HUDEP-2 (cell line): ENCODE measurements around the gene PNLDC1.
"Not testable (repeated sequence)": the region's sequence is repeated elsewhere in the genome, so short reads cannot be mapped to it uniquely, and the experiment has no call there.

Experiments
- DNase-seq, 76 experiments: peaks; one replicate each; lab custom pipeline; 2025; ENCODE audit not compliant: unreplicated experiment in 76 of 76; lab: John Stamatoyannopoulos, UW

Gene PNLDC1

DNA sequence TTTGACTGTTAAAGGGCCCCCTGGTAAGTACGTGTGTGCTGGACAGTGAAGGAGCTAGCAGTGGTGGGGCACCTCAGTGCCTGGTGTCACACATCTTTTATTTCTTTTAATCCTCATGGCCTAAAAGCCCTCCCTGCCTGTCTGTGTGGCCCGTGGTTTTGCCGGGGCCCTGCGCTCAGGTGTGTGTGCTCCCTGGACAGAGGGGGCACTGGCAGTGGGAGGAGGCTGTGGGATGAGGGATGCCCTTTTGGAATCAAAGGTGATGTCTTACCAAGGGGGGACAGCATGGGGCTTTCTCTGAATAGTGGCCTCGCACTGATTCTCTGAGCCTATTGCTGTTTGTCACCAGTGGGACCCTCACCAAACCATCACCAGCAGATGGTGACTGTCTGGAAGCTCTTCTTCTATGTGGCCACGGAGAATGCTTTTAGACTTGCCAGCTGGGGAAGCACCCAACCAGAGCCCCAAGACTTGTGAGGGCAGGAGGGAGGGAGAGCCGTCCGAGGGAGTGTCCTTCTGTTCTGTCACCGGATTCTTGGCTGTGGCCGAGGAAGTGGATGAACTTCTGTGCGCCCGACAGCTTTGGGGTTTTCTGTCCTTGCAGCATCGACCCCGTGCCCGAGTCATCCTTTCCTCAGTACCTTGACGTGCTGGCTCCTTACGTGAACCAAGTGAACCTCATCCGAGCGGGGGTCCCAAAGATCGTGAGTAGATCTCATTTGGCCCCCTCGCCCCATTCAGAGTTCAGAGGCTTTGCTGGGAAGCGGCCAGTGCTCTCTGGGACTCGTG is 18.1 kb downstream of the PNLDC1 start:
- no peak for DNase-seq

DNA sequence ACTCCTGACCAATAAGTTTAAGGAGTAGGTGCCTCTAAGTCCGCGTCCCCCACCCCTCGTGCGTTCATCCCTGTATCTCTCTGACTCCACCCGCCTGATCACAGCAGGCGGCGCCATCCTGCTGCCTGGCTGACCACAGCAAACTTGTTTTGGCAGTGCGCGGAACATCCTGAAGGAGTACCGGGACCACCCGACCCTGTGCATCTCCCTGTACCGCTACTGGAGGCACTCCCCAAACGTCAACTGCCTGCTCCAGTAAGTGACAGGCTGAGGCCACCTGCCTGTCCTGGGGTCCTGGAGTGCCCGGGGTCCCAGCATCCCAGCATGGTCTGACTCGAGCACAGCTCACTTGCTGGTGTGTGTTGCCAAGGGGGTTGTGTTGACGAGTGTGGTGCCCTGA is 19.0 kb downstream of the PNLDC1 start:
- no peak for DNase-seq

DNA sequence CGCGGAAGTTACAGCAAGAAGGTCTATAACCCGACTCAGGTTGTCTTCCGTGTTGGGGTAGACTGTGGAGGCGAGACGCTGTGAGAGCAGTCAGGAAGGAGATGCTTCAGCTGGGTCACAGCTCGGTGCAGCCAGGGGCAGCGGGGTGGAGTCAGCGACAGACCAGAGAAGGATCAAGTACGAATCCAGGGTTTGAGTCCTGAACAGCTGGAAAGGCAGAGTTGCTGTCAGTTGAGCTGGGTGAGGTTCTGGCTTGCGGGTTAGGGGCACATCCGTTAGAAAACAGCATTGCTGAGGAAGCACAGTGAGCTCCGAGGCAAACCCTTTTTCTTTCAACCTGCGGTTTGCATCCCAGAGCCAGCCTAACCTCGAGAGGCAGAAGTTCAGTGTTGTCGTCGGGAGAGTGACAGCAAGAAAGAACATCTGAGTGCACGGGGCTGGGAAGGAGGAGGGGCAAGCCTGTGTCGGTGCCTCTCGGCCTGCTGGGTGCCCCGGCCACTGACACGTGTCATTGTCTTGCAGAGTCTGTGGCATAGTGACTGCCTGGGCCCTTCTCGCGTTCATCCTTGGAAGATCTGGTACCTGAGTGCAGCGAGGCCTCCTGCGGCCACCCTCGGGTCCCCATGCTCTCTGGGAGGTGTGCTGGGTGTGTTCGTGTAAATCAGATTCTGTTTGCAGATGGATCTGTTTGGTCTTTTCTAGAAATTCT is 20.0 kb downstream of the PNLDC1 start:
- no peak for DNase-seq

DNA sequence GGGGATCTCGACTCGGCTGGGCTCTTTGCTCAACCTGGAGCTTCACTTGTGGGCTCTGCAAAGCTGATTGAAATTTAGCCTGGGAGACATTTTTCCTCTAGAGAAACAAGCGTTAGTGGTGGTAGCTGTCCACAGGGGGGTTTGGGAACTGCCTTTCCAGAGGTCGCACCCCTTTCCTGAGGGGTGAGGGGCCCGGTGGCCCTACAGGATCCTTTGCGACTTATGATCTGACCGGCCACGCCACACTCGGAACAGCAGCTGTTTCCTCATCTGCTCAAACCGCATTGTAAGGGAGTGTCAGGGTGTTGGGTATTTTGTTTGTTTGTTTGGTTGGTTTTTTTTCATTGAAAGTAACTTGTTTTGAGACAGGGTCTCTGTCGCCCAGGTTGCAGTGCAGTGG is 21.0 kb downstream of the PNLDC1 start:
- no peak for DNase-seq

DNA sequence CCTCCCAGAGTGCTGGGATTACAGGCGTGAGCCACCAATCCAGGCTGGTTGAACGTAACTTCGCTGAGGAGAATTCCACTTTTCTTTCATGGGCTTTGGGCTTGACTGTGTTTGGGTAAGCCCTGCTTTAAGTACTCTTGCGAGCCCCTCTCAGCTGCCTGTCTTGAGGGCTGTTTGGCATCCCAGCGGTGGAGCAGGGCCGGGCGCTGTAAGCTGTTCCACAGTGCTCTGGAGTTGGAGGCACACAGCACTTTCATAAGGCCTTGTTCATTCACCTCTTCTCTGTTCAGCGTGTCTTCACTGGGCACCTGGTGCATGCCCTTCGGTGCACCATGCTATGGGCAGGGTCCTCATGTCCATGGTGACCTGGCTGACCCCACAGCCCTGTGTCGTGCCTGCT is 21.6 kb downstream of the PNLDC1 start:
- DNase-seq = no peak

DNA sequence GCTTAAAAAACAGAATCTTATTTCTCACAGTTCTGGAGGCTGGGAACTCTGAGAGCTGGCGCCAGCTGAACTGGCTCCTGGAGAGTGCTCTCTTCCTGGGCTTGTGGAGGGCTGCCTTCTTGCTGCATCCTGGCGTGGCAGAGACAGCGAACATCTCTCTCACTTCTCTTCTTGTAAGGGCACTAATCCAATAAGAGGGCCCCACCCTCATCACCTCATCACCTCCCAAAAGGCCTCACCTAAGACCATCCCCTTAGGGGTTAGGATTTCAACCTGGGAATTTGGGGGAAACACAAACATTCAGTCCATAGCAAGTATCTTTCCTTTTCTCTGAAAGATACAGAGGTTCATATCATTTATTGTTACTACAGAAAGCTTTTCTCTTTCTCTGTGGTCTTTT is 23.9 kb downstream of the PNLDC1 start:
- no peak for DNase-seq

DNA sequence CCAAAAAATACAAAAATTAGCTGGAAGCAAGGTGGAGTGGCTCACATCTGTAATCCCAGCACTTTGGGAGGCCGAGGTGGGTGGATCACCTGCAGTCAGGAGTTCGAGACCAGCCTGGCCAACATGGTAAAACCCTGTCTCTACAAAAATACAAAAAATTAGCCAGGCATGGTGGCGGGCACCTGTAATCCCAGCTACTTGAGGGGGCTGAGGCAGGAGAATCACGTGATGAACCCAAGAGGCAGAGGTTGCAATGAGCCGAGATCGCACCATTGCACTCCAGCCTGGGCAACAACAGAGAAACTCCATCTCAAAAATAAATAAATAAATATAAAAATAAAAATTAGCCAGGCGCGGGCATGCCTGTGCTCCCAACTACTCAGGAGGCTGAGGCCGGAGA is 24.6 kb downstream of the PNLDC1 start:
- not testable (repeated sequence) for DNase-seq

DNA sequence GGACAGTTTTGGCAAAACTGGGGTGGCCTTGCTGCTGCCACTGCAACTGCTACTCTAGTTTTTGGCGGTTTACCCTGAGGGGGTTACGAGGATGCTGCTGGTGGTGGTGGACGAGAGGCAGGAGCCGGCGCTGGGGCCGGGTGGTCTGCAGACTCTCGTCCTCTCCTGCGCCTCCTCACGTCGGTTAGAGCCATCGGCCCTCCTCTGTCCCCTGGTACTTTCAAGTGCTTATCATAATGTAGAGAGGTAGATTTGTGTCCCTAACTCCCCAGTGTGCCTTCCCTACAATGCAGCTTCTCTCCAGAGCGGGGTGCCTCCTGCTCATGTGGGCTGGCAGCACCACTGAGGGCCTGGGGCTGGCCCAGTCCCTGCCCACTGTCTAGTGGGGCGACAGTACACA is 25.9 kb downstream of the PNLDC1 start:
- no peak for DNase-seq

DNA sequence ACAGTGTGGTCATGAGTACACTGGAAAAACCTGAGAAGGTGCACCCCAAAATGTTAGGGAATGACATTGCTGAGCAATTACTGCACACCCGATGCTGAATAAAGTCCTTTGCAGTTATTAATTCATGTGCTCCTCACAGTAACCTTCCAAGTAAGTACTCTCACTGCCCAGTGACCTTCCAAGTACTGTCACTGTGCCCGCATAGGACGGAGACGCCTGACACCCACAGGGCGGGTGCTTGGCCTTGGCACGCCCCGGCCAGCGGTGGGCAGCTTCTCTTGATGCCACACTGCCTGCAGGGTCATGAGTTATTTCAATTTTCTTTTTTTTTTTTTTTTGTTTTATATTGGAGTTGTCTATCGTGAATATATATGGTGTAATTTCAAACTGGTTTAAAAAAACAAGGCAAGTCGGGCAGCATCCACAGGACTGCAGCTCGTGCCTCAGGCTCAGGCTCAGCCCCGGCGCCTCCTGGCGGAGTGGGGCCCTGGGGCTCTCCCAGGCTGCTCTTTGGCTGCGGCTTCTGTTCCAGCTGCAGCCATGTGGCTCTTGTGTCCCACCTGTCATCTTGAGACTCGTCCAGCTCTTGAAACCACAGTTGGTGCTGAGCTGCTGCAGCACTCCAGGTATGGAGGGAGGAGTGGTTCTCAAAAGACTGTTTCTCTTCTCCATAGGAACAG is 27.0 kb downstream of the PNLDC1 start:
- DNase-seq = no peak

DNA sequence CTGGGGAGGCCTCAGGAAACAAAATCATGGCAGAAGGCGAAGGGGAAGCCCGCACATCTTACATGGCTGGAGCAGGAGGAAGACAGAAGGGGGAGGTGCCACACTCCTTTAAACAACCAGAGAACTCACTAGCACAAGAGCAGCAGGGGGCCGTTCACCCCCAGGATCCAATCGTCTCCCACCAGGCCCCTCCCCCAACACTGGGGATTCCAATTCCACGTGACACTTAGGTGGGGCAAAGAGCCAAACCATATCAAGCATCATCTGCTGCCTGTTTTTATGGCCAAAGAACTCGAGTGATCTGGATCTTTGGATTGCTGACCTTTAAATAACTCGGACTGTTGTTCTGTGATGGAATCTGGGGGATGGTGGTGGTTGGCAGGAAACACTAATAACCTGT is 28.0 kb downstream of the PNLDC1 start:
- no peak for DNase-seq

DNA sequence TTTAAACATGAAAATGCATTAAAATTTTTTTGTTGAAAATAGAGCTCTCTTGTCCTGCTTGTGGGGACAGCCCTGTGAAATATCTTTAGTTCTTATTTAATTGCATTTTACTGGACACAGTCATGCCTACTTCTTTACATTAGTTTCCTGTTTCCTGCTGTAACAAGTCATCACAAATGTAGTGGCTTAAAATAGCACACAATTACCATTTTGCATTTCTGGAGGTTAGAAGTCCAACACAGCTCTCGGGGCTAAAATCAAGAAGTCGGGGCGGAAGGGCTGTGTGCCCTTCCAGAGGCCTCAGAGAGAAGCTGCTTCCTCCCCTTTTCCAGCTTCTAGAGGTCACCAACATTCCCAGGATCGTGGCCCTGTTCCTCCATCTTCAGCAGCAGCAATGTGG is 29.4 kb downstream of the PNLDC1 start:
- DNase-seq = no peak

DNA sequence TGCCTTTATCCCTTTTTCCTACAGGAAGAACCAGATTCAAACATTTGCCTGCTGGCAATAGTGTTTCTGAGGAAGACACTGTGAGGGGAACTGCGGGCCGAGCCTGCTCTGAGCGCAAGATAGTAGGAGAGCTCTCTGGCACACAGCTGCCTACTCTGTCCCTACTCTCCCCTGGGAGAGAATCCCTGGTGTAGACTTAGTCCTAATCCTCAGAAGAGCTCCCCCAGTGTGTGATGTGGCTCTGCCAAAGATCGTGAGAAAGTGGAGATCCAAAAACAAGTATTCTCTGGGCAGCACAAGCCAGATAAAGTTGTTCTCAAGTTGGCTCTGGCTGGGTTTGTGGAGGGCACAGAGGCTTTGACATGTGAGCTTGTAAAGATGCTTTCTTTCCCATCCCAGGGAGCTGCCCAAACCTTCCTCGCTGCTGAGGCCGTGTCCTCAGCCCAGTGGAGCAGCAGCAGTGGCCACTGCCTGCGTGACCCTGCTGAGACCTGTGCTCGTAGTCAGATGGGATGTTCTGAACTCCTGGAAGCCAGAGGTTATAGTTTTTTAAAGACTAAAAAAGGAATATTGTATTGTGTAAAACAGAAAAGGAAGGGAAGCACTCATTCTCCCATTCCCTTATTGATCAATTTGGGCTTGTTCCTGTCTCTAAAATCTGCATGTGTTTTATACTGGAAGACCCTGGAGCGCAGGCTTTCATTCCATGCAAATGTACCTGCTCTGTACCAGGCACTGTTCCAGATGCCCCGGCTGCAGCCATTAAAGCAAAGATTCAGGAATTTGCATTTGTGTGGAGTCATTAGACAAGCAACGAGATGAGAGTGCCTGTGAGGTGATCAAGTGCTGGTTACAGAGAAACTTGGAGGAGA is 30.7 kb downstream of the PNLDC1 start:
- DNase-seq = no peak

DNA sequence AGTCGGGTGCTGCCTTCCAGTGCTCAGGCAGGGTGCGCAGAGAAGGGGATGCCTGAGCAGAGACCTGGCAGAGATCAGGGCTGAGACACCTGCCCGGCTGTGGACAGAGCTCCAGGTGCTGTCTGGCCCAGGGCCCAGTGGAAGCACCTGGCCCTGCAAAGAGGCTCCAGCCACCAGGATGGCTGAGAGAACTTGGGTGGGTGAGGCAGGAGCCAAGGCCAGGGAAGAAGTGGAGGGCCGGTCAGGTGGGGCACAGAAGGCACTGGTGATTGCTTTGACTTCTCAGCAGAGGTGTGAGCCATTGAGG is 31.2 kb downstream of the PNLDC1 start:
- no peak for DNase-seq

DNA sequence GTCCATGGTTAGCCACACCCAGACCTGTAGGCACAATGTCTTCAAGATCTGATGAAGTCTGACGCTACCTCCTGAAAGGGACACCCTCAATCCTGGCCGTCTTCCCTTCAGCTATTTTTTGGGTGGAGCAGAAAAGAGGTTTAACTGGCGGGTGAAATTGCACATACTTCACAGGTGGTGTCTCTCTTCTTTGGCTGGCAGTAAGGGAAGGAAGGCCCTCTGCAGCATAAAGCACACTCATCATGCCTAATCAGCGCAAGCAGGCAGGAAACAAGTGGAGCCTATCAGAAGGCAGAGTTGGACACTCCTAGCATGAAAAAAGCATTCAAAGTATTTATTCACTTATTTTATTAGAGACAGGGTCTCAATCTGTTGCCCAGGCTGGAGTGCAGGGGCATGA is 32.9 kb downstream of the PNLDC1 start:
- DNase-seq = peak in 2 of 76 experiments; percentile 4 to 20

DNA sequence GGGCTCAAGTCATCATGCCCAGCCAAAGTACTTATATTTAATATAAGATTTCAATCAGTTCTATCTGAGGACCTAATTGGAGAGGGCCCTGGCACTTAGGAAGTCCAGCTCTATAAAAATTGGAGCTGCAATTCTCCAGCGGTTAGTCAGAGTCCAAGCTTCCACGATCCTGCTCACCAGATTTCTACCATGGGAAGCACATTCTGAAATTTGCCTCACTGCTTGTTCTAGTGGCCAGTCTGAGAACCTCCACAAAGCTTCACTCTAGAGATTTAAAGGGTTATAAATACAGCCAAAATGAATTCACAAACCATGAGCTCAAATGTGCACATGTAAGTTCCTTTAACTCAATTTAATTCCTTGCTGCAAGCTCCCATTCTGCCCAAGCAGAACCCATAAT is 33.5 kb downstream of the PNLDC1 start:
- DNase-seq = no peak

DNA sequence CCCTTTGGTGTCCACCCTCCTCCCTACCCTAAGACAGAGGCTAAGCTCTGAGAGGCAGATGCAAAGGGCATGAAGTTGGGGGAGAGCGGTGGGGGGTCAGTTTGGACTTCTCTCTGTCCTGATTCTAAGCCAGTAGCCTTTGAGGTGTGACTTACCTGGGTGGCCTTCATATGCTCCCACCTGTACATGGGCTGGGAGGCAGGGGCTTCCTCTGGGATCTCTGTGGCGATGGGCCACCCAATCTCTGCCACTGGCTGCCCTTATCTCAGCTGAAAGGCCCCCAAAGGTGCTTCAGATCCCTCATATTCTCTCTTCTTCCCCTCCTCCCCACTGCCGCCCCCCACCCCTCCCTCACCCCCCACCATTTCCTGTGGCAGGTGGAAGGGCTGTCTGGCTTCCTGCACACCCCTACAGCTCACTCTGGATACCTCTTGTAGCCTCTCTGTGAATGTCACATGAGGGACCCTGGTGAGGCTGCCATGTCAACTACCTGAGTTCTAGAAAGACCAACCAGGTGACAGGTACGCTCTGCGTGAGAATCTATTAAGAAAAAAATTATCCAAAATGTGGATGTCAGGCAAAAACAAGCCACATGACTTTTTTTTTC is 34.0 kb downstream of the PNLDC1 start:
- no peak for DNase-seq

DNA sequence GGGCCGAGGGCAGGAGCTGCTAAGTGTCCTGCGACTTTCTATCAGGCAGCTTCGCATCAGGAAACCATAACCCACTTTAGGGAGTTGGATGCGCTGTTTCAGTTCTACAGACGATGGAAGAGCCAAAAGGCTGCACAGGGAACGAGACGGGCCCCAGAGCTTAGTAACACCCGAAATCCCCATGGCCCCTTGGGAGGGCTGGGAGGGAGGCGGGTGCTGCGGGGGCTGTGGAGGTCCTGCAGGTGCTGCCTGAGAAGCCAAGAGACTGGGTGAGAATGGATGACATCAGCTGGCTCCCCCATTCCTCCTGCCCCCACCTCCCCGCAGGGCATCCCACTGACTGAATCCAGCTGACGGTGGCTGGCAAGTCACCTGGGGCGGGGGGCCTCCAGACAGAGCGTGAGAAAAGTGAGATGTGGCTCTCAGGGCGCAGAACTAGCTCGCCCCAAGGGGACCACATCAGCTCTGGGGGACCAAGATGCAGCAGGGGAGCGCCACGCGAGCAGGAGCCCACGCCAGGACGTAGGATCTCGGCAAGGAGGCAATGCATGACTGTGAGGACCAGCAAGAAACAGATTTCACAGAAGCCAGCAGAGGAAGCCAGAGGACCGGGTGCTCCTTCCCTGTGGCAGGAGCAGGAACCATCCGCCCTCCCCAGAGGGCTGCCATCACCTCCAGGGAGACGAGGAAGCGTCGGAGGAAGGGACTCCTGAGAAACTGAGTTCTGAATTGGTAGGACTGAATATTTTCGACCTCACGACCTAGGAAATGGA is 36.8 kb downstream of the PNLDC1 start:
- DNase-seq = no peak

DNA sequence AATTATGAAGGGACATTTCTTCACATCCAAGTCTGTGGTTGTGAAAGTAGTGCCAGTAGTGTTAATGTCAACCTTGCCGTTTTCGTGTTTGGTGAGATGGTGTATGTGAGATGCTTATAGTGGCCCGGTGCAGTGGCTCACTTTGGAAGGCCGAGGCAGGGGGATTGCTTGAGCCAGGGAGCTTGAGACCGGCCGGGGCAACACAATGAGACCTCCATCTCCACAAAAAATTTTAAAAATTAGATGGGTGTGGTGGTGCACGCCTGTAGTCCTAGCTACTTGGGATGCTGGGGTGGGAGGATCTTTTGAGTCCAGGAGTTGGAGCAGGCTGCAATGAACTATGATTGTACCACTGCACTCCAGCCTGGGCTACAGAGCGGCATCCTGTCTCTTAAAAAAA is 37.4 kb downstream of the PNLDC1 start:
- DNase-seq = no peak

DNA sequence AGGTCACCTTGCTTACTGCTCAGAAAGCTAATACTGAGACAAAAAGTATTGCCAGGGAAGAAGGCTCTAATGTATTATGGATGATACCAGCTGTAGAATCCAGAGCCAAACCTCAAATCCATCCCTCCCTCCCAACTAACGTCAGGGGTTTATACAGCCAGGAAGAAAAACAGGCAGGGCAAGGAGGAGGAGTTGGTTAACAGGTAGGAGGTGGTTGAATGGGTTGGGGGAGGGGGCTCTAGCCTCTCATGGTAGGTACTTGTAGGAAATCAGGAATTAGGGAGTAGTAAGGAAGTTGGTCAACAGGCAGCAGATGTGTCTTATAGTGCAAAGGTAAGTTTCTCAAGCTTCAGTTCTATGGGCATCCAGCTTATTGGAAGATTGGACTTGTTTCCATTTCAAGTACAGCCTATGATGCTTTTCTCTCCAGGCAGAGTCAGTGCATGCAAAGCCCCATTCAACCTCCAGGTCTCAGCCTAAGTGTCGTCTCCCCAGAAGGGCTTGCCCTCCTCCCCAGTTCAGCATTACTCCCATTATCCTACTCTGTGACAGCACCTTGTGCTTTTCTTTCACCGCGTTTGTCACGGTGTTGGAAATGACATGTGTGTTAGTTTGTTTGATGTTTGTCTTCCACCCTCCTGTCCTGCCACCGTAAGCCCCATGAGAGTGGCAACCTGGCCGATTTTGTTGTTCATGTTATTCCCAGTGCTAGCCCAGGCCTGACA is 38.1 kb downstream of the PNLDC1 start:
- DNase-seq = no peak
